ENCODE results near the gene FAM13A.

- TF ChIP-seq CTCF (IDR thresholded peaks at IDR 0.05; ENCODE audit: insufficient read depth, low read length) (no peak), REST (IDR thresholded peaks at IDR 0.05; ENCODE audit: insufficient replicate concordance, low read depth) (peak; percentile 36), POLR2AphosphoS5 (IDR thresholded peaks at IDR 0.05; ENCODE audit: low read depth) (no peak), SPI1 (IDR thresholded peaks at IDR 0.05; ENCODE audit: borderline replicate concordance, low read depth) (no peak)
Measured at GRCh38 chr4:88765729-88766128, 291.3 kb downstream of the FAM13A start.

Data from HL-60 (cell line).